Forelimb muscle (tissue), 1 donor: ENCODE data around the gene CLSTN2. TPM values are rescaled to one million over a fixed set of nuclear protein-coding genes. Genes with fewer than 3 reads are reported as not detected.

Experiments
- DNase-seq: peaks from one replicate; pipeline ENCODE4 v3.0.0-alpha.2; 2013; ENCODE audit warnings: low read depth
- polyA plus RNA-seq: library from polyadenylated mRNA; unstranded; fragments of 120-200 nt; gene quantifications from one replicate; pipeline ENCODE4 v1.2.1, GENCODE V29; 2013; ENCODE audit not compliant: insufficient read length

CLSTN2 gene
- polyA plus RNA-seq, 1 donor: 2.1 TPM

- no peak for DNase-seq
These were observed 518.8 kb downstream of the CLSTN2 start for GRCh38 chr3:140453750-140454149.

- no peak for DNase-seq
These were observed 520.7 kb downstream of the CLSTN2 start for GRCh38 chr3:140455521-140456214.

GRCh38 chr3:140456974-140457373 is 522.0 kb downstream of the CLSTN2 start:
- DNase-seq: no peak

GRCh38 chr3:140459462-140459861 is 524.5 kb downstream of the CLSTN2 start:
- no peak for DNase-seq

GRCh38 chr3:140461250-140461649 is 526.3 kb downstream of the CLSTN2 start:
- no peak for DNase-seq

- no peak for DNase-seq
These were observed 528.4 kb downstream of the CLSTN2 start for GRCh38 chr3:140463355-140463754.

GRCh38 chr3:140465988-140466387 is 531.0 kb downstream of the CLSTN2 start:
- DNase-seq: no peak

GRCh38 chr3:140466535-140466934 is 531.5 kb downstream of the CLSTN2 start:
- no peak for DNase-seq

- no peak for DNase-seq
These were observed 532.2 kb downstream of the CLSTN2 start for GRCh38 chr3:140467104-140467577.

GRCh38 chr3:140467796-140468315 is 532.9 kb downstream of the CLSTN2 start:
- DNase-seq: no peak

- DNase-seq: no peak
These were observed 533.4 kb downstream of the CLSTN2 start for GRCh38 chr3:140468407-140468806.

GRCh38 chr3:140469491-140469890 is 534.5 kb downstream of the CLSTN2 start:
- DNase-seq: no peak

GRCh38 chr3:140470211-140470610 is 535.2 kb downstream of the CLSTN2 start:
- DNase-seq: no peak

GRCh38 chr3:140470962-140471361 is 536.0 kb downstream of the CLSTN2 start:
- no peak for DNase-seq

- no peak for DNase-seq
These were observed 537.5 kb downstream of the CLSTN2 start for GRCh38 chr3:140472306-140473020.

GRCh38 chr3:140487566-140487965 is 552.6 kb downstream of the CLSTN2 start:
- DNase-seq: no peak

- DNase-seq: no peak
These were observed 558.3 kb downstream of the CLSTN2 start for GRCh38 chr3:140493271-140493670.

- no peak for DNase-seq
These were observed 560.0 kb downstream of the CLSTN2 start for GRCh38 chr3:140494970-140495369.

GRCh38 chr3:140497331-140497730 is 562.3 kb downstream of the CLSTN2 start:
- no peak for DNase-seq

- DNase-seq: no peak
These were observed 564.3 kb downstream of the CLSTN2 start for GRCh38 chr3:140499114-140499757.

GRCh38 chr3:140500473-140500872 is 565.5 kb downstream of the CLSTN2 start:
- DNase-seq: no peak

GRCh38 chr3:140501061-140501769 is 566.2 kb downstream of the CLSTN2 start:
- DNase-seq: no peak
